ENCODE data around the gene C3orf80.
"Not testable (repeated sequence)": the region's sequence is repeated elsewhere in the genome, so short reads cannot be mapped to it uniquely, and the experiment has no call there.

The C3orf80 gene

DNA sequence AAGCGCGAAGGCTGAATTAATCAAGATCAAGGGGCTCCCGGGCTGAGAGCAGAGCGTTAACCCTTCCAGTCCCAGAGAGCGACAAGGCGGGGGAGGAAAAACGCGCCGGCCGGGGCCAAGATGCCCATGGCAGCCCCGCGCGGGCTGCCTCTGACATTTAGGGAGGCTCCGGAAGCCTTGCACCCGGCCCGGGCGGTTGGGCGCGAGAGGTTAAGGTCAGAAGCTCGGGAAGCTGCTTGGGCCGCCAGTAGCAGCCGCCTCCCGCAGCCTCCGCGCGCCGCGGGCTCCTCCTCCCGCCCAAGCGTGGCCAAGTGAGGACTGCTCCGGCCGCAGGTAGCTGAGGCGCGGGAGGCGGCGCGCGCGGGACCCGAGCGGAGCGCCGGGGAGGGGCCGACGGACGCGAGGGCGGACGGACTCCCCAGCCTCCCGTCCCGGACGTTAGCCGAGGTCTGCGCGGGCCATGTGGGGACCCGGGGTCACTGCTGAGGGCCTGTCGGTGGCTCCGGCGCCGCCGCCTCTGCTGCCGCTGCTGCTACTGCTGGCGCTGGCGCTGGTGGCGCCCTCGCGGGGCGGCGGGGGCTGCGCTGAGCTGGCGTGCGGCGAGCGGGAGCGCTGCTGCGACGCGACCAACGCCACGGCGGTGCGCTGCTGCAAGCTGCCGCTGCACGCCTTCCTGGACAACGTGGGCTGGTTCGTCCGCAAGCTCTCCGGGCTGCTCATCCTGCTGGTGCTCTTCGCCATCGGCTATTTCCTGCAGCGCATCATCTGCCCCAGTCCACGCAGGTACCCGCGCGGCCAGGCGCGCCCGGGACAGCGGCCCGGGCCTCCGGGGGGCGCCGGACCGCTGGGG is at the start of gene C3orf80:
Gene C3orf80, plus strand, starts transcription at position 247 of the 850 bp plus-strand sequence. Its CDS starts 214 bp downstream, at position 461.
- DNase-seq (ENCODE audit: low read depth): peak; percentile 67

DNA sequence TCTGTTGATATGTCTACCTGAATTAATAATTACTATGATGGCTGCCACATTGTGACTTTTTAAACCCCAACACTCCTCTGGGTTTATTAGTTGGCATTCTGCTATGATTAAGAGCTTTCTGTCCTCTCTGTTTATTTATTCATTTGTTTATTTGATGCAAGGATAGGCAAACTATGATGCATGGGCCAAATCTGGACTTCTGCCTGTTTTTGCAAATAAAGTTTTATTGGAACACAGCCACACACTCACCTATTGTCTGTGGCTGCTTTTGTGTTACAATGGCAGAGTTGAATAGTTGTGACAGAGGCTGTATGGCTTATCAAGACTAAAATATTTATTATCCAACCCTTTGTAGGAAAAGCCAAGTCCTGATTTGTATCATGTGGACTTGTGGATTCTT is 48.3 kb upstream of the C3orf80 start:
- DNase-seq (ENCODE audit: low read depth): no peak

DNA sequence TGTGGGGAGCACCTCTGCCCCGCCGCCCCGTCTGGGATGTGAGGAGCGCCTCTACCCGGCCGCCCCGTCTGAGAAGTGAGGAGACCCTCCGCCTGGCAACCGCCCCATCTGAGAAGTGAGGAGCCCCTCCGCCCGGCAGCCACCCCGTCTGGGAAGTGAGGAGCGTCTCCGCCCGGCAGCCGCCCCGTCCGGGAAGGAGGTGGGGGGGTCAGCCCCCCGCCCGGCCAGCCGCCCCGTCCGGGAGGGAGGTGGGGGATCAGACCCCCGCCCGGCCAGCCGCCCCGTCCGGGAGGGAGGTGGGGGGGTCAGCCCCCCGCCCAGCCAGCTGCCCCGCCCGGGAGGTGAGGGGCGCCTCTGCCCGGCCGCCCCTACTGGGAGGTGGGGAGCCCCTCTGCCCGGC is 46.6 kb upstream of the C3orf80 start:
- DNase-seq (ENCODE audit: low read depth): not testable (repeated sequence)

DNA sequence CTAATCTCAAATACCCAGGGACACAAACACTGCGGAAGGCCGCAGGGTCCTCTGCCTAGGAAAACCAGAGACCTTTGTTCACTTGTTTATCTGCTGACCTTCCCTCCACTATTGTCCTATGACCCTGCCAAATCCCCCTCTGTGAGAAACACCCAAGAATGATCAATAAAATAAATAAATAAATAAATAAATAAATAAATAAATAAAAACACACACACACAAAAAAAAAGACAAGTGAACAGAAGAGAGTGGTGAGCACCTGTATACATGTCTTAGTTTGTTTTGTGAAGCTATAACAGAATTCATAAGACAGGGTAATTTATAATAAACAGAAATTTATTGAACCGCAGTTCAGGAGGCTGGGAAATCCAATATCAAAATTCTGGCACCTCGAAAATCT is 45.8 kb upstream of the C3orf80 start:
- DNase-seq (ENCODE audit: low read depth): not testable (repeated sequence)

DNA sequence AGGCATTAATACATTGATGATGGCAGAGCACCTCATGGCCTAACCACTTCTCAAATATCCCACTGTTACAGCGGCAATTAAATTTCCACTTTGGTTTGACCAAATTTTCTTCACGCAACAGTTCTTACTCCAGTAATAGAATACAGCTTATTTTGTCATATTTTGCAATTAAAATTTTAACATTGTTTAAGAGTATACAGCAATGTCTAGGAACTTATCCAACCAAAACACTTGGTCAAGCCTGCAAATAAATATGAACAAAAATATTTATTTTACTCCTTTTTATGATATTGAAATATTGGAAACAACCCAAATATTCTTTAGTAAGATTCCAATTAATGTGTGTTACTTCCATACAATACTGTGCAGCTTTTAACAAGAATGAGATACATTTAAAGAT is 45.3 kb upstream of the C3orf80 start:
- DNase-seq (ENCODE audit: low read depth): no peak

DNA sequence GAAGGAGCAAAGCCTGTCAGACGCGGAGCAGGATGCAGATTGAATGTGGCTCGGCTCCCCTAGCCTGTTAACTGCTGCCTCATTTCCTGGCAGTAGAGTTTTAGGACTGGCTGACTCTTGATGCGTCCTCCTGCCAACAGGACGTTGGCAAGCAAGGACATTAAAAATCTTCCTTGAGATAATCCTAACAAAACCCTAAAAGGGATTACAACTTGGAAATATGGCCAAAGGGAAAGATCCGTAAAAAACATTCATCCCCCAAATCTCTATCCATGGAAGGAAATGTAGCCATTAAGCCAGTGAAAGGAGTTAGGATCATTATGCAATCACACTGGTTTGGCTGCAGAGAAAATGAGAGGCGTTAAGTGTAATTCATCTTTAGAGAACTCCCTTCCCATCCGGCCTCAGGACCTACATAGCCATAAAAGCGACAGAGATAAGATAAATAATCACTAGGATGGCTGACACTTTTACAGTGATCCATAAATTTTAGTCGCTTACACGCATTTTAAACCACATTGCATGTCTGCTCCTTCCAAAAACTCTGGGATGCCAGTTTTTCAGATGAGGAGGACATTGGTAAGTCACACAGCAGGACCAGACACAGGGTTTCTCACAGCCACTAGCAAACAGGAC is 44.5 kb upstream of the C3orf80 start:
- DNase-seq (ENCODE audit: low read depth): peak; percentile 52

DNA sequence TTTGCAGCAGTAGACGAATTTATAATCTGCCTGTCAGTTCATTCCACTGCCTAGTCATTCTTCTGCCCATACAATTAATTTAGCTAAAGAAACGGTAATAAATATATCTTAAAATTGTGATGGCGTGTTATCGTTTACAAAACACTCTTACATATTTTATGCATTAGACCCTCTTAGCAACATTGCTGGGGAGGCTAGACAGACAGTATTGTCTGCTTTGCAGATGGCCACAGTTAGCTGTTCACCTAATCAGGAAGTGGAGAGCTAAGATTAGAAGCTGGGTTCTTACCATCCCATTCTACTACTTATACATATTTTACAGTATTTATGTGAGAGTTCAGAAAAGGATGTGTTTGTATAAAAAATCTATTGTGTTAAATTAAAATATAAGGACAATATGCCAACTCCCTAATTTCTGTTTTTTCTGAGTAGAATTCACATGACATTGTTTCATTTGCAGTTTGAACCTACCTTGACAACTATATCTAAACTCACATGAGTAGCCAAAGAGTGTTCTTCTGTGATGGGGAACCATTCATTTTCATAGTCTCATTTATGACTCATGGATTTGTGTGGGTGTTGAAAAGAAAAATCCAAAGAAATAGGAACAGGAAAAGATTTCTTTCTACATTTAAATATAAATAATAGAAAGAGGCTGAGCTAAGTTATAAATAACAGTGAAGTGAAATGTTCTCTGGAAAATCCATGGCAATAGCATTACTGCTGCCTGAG is 41.7 kb upstream of the C3orf80 start:
- peak; percentile 34 for DNase-seq (ENCODE audit: low read depth)

DNA sequence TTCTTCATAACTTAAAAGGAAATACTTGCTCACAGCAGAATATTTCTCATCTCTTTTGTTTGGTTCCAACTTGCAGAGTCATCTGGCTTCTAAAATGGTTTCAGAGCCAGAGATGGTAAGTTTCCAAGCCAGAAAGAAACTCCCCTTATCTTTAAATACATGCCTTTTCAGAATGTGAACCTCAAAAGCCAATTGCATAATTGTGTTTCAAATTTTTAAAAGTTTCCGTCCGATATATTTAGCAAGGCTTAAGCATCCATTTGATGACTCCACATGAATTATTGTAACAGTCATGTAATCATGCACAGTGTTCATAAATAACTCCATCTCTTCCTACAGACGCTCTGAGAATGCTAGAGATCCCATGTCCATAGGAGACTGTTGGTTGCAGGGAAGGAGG is 40.6 kb upstream of the C3orf80 start:
- no peak for DNase-seq (ENCODE audit: low read depth)

DNA sequence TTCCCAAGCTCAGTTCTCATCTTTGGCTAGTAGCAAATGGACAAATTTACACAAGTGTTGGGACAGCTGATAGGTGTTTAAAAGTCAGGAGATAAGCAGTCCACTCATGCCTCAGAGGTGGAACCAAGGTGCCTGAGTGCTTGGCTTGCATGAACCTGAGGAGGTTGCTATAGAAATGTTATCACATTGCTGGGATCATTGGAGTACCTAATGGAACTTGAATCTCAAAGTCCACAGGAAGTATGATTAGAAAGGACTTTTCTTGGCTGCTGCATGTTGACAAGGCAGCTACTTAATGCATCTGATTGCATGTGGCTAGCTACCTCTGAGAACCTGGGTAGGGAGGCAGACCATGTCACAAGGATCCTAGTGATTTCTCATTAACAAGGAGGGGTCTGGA is 39.5 kb upstream of the C3orf80 start:
- no peak for DNase-seq (ENCODE audit: low read depth)

DNA sequence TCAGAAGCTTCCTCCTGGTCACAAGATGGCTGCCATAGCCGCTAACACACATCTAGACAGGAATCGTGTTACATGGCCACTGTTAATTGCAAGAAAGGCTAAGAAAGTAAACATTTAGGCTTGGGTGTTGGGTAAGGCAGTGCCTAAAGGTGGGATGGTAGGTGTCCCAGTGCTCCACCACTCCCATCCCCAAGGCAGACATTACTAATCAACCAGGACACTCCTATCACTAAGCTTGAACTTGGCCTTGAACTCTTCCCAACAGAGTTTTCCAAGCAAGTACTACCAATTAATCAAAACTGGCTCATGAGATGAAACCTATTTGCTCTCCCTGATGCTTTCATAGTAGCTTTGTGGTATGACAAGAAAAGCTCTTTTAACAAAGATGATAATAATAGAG is 37.9 kb upstream of the C3orf80 start:
- DNase-seq (ENCODE audit: low read depth): no peak

DNA sequence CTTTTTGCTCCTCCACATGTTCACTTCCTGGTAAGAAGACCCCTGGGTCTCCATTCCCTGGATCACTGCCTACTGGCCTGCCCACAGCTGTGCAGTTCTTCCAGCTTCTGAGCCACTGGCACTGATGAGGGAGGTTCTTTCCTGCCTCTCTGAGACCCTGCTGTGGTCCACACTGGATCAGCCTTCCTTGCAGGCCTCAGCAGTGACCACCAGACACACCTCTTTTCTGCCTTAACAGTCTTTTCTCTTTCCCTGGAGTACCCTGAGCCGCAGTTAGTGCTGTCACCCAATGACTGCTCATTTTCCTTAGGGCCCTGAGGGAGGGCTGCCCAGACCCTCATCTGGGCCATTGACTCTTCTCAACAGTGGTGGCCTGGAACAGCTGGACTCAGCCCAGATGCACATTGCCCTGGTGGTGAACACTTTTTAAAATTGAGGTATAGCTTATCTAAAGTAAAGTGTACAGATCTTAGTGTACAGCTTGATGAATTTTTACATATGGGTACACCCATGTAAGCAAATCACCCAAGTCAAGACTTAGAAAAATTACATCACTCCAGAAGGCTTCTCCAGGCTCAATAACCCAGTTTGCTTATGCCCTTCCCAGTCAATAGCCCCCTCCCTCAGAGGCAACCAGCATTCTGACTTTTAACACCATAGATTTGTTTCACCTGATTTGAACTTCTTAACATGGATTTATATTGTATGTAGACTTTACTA is 32.8 kb upstream of the C3orf80 start:
- no peak for DNase-seq (ENCODE audit: low read depth)

DNA sequence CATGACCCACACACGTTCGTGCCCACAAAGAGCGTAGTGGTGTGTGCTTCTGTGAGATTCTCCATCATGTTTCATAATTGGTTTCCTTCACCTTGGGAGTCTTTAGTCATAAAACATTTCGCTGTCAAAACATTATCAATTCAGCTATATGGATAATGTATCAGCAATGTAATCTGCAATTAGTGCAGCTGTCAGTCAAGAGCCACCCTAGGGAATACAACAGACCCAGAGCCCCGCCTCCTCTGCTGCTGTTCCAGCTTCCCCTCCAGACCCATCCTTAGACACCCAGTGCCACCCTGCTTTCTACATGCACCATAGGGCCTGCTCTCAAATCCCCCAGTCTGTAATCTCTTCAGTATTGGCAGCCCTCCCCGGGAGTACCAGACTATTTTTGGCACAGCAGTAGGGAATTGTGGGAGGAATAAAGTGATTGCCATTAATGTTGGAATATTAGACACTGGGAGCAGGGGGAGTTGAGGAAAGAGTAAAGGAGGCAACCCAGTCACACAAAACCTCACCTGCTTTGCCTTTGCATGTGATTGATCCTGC is 31.5 kb upstream of the C3orf80 start:
- DNase-seq (ENCODE audit: low read depth): no peak

DNA sequence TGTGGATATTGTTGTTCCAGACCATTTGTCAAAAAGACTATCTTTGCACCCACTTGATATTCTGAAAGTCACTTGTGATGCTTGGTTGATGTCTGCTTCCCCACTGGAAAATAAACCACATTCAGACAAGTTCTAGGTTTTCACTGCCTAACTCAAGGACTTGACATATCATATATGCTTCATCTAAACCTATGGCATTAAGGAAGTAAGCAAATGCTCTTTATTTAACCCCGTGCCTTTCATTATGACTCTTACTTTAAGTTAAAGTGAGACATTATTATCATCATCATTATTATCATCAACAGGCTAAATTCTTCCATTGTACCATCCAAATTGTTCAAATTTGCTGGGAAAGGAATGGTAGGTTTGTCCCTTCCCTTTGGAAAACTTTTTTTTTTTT is 30.8 kb upstream of the C3orf80 start:
- DNase-seq (ENCODE audit: low read depth): no peak

DNA sequence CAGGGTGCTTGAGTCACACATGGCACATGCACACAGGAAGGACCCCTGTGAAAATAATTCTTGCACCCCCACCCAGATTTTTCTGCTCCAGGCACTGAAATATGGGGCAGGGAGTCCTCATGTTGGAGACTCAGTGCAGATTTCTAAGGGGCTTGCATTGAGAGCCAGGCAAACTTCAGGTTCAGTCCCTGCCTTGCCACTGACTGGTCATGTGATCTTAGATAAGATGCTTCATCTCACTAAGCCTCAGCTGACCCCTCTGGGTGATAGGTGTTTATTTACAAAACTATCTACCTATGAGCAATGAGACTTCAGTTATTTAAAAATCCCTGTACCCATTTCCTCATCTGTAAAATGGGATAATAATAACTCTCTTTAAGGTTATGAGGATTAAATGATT is 30.1 kb upstream of the C3orf80 start:
- no peak for DNase-seq (ENCODE audit: low read depth)

DNA sequence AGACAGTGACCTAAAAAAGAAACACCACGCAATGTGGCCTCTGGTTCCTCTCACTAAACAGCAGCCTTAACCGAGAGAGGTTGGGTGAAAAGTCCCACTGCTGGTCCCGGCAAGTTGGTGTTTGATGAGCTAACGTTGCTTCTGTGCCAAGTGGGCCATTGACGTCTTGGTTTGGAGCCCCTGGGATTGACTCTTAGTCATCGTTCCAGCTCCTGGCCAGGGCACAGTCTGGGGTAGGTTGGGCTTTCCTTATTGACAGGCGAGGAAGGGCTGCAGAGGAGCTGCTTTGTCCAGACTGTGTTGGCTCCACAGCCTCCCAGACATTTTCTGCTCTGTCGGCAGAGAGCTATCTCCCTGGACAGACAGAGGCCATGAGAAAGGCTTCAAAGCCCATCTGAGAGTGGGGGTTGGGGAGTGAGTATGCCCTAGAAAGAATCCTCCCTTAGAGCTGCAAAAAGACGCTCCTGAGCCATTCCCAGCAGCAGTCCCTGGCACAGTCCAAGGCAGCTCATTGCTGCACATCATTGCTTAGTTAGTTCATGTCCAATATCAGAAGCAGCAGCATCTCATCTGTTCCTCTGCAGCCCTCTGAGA is 28.6 kb upstream of the C3orf80 start:
- DNase-seq (ENCODE audit: low read depth): no peak

DNA sequence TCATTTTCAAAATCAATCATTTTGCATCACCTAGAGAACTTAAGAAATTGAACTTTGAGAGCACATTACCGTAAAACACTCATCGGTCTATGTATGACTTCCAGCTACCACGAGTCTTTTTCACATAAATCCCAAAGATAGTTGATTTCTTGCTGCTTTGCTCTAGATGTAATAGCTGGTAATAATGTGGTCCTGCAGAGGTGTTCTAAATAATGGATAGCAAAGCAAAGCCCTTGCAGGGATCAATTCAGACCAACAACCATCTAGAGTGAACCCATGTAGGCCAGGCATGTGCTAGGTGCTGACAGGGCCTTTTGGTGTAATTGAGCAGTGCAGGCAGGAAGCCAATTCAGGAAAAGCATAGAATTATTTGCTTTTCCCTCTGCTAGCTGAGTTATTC is 26.1 kb upstream of the C3orf80 start:
- DNase-seq (ENCODE audit: low read depth): no peak

DNA sequence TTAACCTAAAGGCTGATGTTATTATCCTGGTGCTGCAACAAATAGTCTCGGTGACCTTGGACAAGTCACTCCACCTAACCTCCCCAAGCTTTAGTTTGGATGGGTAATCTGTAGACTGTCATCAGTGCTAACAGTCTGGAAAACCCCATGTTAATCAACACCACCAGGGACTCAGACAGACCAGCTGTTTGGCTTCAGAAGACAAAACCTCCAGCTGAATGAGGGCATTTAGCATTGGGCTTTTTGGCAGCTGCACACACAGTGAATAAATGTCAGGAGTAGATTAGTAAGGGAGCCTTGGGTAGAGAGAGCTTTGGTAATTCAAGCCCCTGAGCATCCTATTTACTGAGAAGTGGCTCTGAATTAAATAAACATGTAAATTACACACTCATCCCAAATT is 24.9 kb upstream of the C3orf80 start:
- no peak for DNase-seq (ENCODE audit: low read depth)

DNA sequence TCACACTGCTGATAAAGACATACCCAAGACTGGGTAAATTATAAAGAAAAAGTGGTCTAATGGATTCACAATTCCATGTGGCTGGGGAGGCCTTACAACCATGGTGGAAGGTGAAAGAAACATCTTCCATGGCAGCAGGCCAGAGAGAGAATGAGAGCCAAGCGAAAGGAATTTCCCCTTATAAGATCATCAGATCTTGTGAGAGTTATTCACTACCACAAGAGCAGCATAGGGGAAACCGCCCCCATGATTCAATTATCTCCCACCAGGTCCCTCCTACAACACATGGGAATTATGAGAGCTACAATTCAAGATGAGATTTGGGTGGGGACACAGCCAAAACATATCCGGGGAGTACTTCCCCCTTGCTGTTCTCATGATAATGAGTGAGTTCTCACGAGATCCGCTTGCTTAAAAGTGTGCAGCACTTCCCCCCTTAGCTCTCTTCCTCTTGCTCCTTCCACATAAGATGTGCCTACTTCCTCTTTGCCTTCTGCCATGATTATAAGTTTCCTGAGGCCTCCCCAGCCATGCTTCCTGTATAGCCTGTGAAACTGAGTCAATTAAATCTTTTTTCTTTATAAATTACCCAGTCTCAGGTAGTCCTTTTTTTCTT is 20.7 kb upstream of the C3orf80 start:
- DNase-seq (ENCODE audit: low read depth): peak; percentile 26

DNA sequence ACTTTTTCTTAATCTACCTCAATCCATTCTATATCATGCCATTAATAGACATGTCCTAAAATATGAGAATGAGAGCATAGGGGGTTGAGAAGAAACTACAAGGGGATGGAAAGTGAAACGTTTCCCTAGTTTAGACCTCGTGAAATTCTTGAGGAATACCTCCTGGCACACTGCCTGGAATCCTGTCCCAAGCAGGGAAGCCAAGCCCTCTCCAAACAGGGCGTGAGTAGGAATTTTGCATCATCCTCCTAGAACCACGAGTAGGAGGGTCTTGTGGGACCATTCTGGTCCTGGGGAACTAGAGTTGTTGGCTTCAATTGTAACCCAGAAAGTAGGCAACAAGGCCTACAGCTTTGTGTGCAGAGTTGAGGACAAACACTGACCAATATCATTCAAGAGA is 19.6 kb upstream of the C3orf80 start:
- DNase-seq (ENCODE audit: low read depth): no peak

DNA sequence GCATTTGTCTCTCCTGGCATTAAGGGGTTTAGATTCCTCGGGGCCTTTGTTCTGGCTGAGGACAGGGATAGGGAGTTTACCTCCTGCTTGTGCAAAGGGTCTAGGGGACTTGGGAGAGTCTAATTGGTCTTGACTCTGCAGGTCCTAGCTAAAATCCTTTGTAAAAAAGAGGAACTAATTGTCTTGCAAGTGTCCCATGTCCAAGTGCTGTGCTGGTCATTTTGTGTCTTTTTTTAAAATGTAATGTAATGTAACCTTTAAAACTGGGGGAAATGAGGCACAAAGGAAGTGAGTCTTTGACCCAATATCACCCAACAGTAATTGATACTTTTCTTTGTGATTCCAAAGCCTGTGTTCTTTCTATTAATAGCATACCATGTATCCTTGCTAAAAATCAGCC is 14.9 kb upstream of the C3orf80 start:
- no peak for DNase-seq (ENCODE audit: low read depth)

DNA sequence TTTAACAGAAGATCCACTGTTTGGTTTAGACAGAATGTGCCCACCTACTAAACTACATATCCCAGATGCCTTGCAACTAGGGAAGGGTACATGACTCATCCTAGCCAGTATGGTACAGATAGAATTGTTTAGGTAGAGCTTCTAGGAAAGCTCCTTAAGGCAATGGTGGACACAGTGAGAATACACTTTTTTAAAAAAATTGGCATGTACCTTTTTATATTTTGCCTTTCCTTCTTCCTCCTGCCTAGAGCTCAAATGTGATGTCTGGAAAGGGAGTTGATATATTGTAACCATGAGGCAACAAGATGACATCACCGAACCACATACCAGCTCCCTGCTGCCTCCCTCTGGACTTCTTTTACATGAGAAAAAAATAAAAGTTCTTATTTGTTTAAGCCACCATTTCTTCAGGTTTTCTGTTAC is 14.4 kb upstream of the C3orf80 start:
- peak; percentile 69 for DNase-seq (ENCODE audit: low read depth)
